Measurements from ENCODE around the gene ESPN.
A peak's percentile ranks its signal among the peaks of the same experiment; 100 is the strongest.

ESPN gene

DNA sequence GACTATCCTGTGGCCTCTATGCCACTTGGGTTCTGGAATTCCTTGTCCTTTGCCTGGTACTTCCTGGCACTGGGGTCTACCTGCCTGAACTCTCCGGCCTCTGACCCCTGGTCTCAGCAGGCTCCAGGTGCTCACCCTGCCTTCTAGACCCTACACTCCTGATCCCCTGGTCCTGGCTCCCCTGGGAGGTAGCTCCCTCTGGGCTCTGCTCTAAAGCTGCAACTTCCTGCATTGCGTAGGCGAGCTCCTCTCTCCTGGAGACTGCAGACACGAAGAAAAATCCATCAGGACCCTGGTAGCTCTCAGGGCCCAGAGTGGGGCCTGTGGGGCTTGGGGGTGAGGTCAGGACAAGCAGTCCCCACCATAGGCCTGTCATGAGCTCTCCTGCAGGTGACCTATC lies 74.7 kb downstream of the ESPN start:
- peaks cover 6% of the 10 kb centered on the region for H3K79me2 ChIP-seq (ENCODE audit: control insufficient read depth, insufficient read depth, low read length, poor library complexity)
- H3K14ac ChIP-seq (ENCODE audit: low read length) = no peak overlapping the region
- H3K9ac ChIP-seq (ENCODE audit: low read length) = no peak overlapping the region
- no peak overlapping the region for H3K23ac ChIP-seq (ENCODE audit: low read length)
- H3K79me1 ChIP-seq (ENCODE audit: low read length) = peaks cover 13% of the 10 kb centered on the region
- DNase-seq = no peak
- peaks cover 0 to 5% of the 10 kb centered on the region in 2 experiments for H3K36me3 ChIP-seq (ENCODE audit: control insufficient read depth in 1 of 2, insufficient read depth in 2 of 2, low read length in 2 of 2)
- H3K4me3 ChIP-seq (ENCODE audit: low read depth, low read length) = no peak overlapping the region
- peaks cover 20 to 34% of the 10 kb centered on the region in 2 experiments for H3K4me1 ChIP-seq (ENCODE audit: control insufficient read depth in 1 of 2, insufficient read depth in 2 of 2, low read length in 2 of 2)
- H3K4ac ChIP-seq (ENCODE audit: low read depth, low read length) = no peak overlapping the region
- H2AFZ ChIP-seq (ENCODE audit: insufficient read depth, low read length, poor library complexity) = no peak overlapping the region
- no peak overlapping the region for H3K27ac ChIP-seq (ENCODE audit: low read depth, low read length)
- no peak overlapping the region for H2BK5ac ChIP-seq (ENCODE audit: low read depth, low read length, poor library complexity)
- peak overlapping the region; percentile 10 for H2BK12ac ChIP-seq (ENCODE audit: low read length)
- no CpG with 5 or more reads among the region's 4 CpGs for WGBS (ENCODE audit: extremely low coverage, insufficient coverage, insufficient read length)
- no peaks in the 10 kb centered on the region for H3K9me3 ChIP-seq (ENCODE audit: insufficient read depth, low read depth, low read length)
- H2AK5ac ChIP-seq (ENCODE audit: low read length) = no peak overlapping the region
- H3K27me3 ChIP-seq (ENCODE audit: insufficient read depth, low read length) = no peaks in the 10 kb centered on the region
- H4K8ac ChIP-seq (ENCODE audit: low read depth, low read length) = no peak overlapping the region
- H4K12ac ChIP-seq (ENCODE audit: low read depth, low read length) = no peak overlapping the region
- H3K4me2 ChIP-seq (ENCODE audit: low read length) = no peak overlapping the region
- H2BK120ac ChIP-seq (ENCODE audit: insufficient read depth, low read length, poor library complexity) = no peak overlapping the region
- no peak overlapping the region for H3K18ac ChIP-seq (ENCODE audit: low read length)
- peak overlapping the region; percentile 23 for H4K91ac ChIP-seq (ENCODE audit: low read depth, low read length)

DNA sequence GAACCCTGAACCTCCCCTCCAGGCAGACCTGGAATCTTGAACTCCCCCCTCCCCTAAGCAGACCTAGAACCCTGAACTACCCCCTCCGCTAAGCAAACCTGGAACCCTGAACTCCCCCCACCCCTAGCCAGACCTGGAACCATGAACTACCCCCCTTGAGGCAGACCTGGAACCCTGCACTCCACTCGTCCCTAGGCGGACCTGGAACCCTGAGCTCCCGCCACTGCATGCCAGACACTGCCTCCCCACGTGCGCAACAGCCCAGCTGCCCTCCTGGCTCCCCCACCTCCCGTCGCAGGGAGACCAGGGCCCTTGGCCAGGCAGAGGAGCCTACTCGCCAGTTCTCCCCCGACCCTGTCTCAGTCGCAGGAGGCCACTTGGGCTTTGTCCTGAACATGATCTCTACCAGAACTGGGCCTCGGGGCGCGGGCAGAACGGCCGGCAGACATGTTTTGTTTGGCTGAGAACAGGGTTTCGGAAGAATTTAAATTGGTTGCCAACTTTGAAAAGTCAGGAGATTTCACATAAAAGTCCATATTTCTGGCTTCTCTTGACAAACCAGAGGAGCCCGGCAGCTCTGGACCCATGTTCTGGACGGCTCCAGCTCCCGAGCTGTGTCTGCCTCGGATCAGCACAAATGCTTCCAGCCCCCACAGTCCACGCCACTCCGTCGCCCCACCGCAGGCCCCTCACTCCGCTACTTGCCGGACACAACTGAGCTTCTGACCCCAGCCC lies 76.1 kb downstream of the ESPN start:
- Histone ChIP-seq H3K9me3 (ENCODE audit: insufficient read depth, low read depth, low read length) (peaks cover 2% of the 10 kb centered on the region), H4K91ac (ENCODE audit: low read depth, low read length) (peak overlapping the region; percentile 20), H3K36me3 (ENCODE audit: control insufficient read depth in 1 of 2, insufficient read depth in 2 of 2, low read length in 2 of 2) (no peaks in the 10 kb centered on the region), H3K79me1 (ENCODE audit: low read length) (peaks cover 18% of the 10 kb centered on the region), H2BK12ac (ENCODE audit: low read length) (peak overlapping the region; percentile 42), H3K79me2 (ENCODE audit: control insufficient read depth, insufficient read depth, low read length, poor library complexity) (peaks cover 6% of the 10 kb centered on the region), H3K4me3 (ENCODE audit: low read depth, low read length) (no peak overlapping the region), H3K18ac (ENCODE audit: low read length) (no peak overlapping the region), H2BK120ac (ENCODE audit: insufficient read depth, low read length, poor library complexity) (peak overlapping the region; percentile 10), H3K9ac (ENCODE audit: low read length) (no peak overlapping the region), H3K4me2 (ENCODE audit: low read length) (no peak overlapping the region), H2BK5ac (ENCODE audit: low read depth, low read length, poor library complexity) (no peak overlapping the region), H4K8ac (ENCODE audit: low read depth, low read length) (peak overlapping the region; percentile 5), H3K27me3 (ENCODE audit: insufficient read depth, low read length) (no peaks in the 10 kb centered on the region), H3K4ac (ENCODE audit: low read depth, low read length) (no peak overlapping the region), H3K27ac (ENCODE audit: low read depth, low read length) (no peak overlapping the region), H2AFZ (ENCODE audit: insufficient read depth, low read length, poor library complexity) (no peak overlapping the region), H4K12ac (ENCODE audit: low read depth, low read length) (no peak overlapping the region), H3K23ac (ENCODE audit: low read length) (no peak overlapping the region), H2AK5ac (ENCODE audit: low read length) (peak overlapping the region; percentile 81), H3K4me1 (ENCODE audit: control insufficient read depth in 1 of 2, insufficient read depth in 2 of 2, low read length in 2 of 2) (peaks cover 20 to 30% of the 10 kb centered on the region in 2 experiments), H3K14ac (ENCODE audit: low read length) (peak overlapping the region; percentile 55)
- no CpG with 5 or more reads among the region's 27 CpGs for WGBS (ENCODE audit: extremely low coverage, insufficient coverage, insufficient read length)
- DNase-seq = no peak

DNA sequence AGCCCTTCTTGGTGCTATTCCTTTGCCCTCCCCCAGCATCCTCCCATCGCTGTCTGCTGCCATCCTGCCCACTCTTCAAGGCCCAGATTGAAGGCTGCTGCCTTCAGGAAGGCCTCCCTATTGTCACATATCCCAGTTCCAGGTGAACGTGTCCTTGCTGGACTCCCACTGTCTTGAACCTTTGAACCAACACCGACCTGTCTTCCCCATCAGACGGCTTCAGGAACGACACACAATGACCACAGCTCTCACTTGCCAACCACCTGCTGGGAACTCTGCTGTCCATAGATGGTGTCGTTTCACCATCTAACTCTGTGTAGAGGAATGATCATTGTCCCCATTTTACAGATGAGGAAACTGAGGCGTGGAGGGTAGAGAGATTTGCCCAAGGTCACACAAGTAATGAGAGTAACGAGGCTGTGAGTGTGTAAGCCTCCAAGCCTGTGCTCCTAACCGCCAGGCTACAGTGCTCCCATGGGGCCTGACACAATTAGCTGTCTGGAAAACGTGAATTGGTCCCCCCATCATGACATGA lies 76.8 kb downstream of the ESPN start:
- Histone ChIP-seq H3K14ac (ENCODE audit: low read length) (no peak overlapping the region), H2AK5ac (ENCODE audit: low read length) (peak overlapping the region; percentile 23), H3K79me1 (ENCODE audit: low read length) (peaks cover 22% of the 10 kb centered on the region), H3K27ac (ENCODE audit: low read depth, low read length) (no peak overlapping the region), H3K9ac (ENCODE audit: low read length) (no peak overlapping the region), H4K12ac (ENCODE audit: low read depth, low read length) (no peak overlapping the region), H3K4me2 (ENCODE audit: low read length) (no peak overlapping the region), H2BK12ac (ENCODE audit: low read length) (peak overlapping the region; percentile 42), H3K36me3 (ENCODE audit: control insufficient read depth in 1 of 2, insufficient read depth in 2 of 2, low read length in 2 of 2) (no peaks in the 10 kb centered on the region), H3K4ac (ENCODE audit: low read depth, low read length) (no peak overlapping the region), H3K18ac (ENCODE audit: low read length) (no peak overlapping the region), H4K8ac (ENCODE audit: low read depth, low read length) (no peak overlapping the region), H4K91ac (ENCODE audit: low read depth, low read length) (no peak overlapping the region), H3K27me3 (ENCODE audit: insufficient read depth, low read length) (no peaks in the 10 kb centered on the region), H3K9me3 (ENCODE audit: insufficient read depth, low read depth, low read length) (peaks cover 2% of the 10 kb centered on the region), H3K79me2 (ENCODE audit: control insufficient read depth, insufficient read depth, low read length, poor library complexity) (peaks cover 6% of the 10 kb centered on the region), H3K4me3 (ENCODE audit: low read depth, low read length) (no peak overlapping the region), H3K4me1 (ENCODE audit: control insufficient read depth in 1 of 2, insufficient read depth in 2 of 2, low read length in 2 of 2) (peaks cover 20 to 29% of the 10 kb centered on the region in 2 experiments), H3K23ac (ENCODE audit: low read length) (no peak overlapping the region), H2BK120ac (ENCODE audit: insufficient read depth, low read length, poor library complexity) (no peak overlapping the region), H2BK5ac (ENCODE audit: low read depth, low read length, poor library complexity) (no peak overlapping the region), H2AFZ (ENCODE audit: insufficient read depth, low read length, poor library complexity) (no peak overlapping the region)
- no CpG with 5 or more reads among the region's 10 CpGs for WGBS (ENCODE audit: extremely low coverage, insufficient coverage, insufficient read length)
- no peak for DNase-seq

DNA sequence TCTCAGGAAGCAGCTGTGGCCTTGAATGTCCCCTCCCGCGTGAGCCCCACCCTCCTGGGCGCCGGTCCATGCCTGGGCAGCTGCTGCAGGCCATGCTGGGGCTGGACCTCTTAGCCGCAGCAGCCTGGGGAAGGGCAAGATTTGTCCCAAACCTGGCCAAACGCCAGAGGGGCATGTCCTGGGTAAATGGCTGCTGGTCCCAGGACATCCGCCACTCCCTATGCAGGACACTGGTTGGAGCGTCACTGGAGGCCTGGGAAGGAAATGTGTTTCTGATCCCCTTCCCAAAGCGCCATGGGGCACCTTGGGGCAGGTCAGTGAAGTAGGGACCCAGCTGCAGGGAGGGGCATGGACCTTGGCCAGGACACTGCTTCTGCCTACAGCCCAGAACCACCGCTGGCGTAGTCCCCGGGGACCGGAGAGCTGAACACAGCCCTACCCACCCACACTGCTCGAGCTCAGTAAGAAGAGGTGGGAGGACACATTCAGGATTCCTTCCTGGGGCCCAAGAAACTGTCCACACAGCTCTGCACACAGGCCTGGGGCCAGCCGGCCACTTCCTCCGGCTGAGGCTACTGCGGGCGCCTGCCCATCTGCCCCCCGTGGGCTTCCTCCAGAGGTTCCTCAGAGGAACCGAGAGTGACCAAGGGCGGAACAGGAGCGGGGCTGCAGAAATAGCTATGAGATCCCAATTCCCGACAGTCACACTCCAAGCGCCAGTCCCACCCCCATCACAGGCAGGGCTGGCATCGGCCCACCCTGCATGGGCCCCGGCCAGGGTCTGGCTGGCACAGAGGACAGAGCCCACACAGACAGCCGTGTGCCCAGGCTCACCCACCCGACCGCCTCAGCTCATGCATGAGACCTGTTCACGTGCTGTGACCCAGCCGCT lies 77.7 kb downstream of the ESPN start:
- no peak overlapping the region for H3K4me2 ChIP-seq (ENCODE audit: low read length)
- no peak for DNase-seq
- H3K36me3 ChIP-seq (ENCODE audit: control insufficient read depth in 1 of 2, insufficient read depth in 2 of 2, low read length in 2 of 2) = no peaks in the 10 kb centered on the region
- no peak overlapping the region for H2AFZ ChIP-seq (ENCODE audit: insufficient read depth, low read length, poor library complexity)
- no peak overlapping the region for H3K4ac ChIP-seq (ENCODE audit: low read depth, low read length)
- H3K14ac ChIP-seq (ENCODE audit: low read length) = no peak overlapping the region
- H2BK12ac ChIP-seq (ENCODE audit: low read length) = peak overlapping the region; percentile 13
- H3K9ac ChIP-seq (ENCODE audit: low read length) = no peak overlapping the region
- H3K4me1 ChIP-seq (ENCODE audit: control insufficient read depth in 1 of 2, insufficient read depth in 2 of 2, low read length in 2 of 2) = peaks cover 23 to 32% of the 10 kb centered on the region in 2 experiments
- no peak overlapping the region for H3K27ac ChIP-seq (ENCODE audit: low read depth, low read length)
- no peak overlapping the region for H4K91ac ChIP-seq (ENCODE audit: low read depth, low read length)
- no peak overlapping the region for H4K8ac ChIP-seq (ENCODE audit: low read depth, low read length)
- H3K9me3 ChIP-seq (ENCODE audit: insufficient read depth, low read depth, low read length) = peaks cover 2% of the 10 kb centered on the region
- peak overlapping the region; percentile 24 for H2AK5ac ChIP-seq (ENCODE audit: low read length)
- no peak overlapping the region for H4K12ac ChIP-seq (ENCODE audit: low read depth, low read length)
- no peaks in the 10 kb centered on the region for H3K27me3 ChIP-seq (ENCODE audit: insufficient read depth, low read length)
- no peak overlapping the region for H3K18ac ChIP-seq (ENCODE audit: low read length)
- no peak overlapping the region for H3K23ac ChIP-seq (ENCODE audit: low read length)
- no peak overlapping the region for H3K4me3 ChIP-seq (ENCODE audit: low read depth, low read length)
- H3K79me2 ChIP-seq (ENCODE audit: control insufficient read depth, insufficient read depth, low read length, poor library complexity) = peaks cover 2% of the 10 kb centered on the region
- no peak overlapping the region for H2BK120ac ChIP-seq (ENCODE audit: insufficient read depth, low read length, poor library complexity)
- peaks cover 18% of the 10 kb centered on the region for H3K79me1 ChIP-seq (ENCODE audit: low read length)
- no peak overlapping the region for H2BK5ac ChIP-seq (ENCODE audit: low read depth, low read length, poor library complexity)
- WGBS (ENCODE audit: extremely low coverage, insufficient coverage, insufficient read length) = no CpG with 5 or more reads among the region's 31 CpGs
